GM19397 (cell line): ENCODE data around the gene TAF11.
"Not testable (repeated sequence)": the region's sequence is repeated elsewhere in the genome, so short reads cannot be mapped to it uniquely, and the experiment has no call there.

ENCODE experiments used
- ATAC-seq: cut with Tn5 transposase; IDR thresholded peaks from one replicate; pipeline ENCODE4 v1.9.1; 2021; ENCODE audit warnings: mild to moderate bottlenecking, moderate library complexity; ENCODE audit not compliant: unreplicated experiment

Gene TAF11, protein sequence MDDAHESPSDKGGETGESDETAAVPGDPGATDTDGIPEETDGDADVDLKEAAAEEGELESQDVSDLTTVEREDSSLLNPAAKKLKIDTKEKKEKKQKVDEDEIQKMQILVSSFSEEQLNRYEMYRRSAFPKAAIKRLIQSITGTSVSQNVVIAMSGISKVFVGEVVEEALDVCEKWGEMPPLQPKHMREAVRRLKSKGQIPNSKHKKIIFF

DNA sequence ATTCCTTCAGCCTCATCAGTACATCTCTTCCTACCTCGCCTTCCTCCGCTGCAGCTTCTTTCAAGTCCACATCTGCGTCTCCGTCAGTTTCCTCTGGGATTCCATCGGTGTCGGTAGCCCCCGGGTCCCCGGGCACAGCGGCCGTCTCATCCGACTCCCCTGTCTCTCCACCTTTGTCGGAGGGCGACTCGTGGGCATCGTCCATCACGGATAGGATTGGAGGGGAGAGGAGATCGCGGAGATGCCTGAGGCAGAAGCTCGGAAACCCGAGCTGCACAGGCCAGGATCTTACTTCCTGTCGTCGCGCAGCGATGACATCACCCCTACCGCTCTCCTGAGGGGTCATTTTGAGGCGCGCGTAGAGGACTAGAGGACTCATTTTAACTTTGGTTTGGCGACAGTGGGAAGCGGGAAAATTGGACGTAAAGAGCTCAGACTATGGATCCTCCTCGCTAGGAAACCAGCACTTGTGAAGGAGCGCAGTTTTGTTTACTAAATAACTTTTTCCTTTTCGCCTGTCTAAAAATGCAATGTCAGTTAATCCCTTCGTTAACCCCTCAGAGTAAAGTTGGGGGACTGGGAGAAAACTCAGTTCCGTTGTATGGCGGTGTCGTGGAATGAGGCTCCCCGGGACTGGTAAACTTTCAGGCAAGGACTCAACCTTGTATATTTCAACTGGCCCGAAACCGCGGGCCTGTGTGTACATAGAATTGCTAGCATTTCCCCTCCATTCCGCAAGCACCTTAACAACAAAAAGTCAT, at the start of gene TAF11:
Gene TAF11 (minus strand): TSS at position 290 of the 761 bp plus-strand sequence. CDS start 85 bp downstream, at position 205.
- ATAC-seq = peak; percentile 75

DNA sequence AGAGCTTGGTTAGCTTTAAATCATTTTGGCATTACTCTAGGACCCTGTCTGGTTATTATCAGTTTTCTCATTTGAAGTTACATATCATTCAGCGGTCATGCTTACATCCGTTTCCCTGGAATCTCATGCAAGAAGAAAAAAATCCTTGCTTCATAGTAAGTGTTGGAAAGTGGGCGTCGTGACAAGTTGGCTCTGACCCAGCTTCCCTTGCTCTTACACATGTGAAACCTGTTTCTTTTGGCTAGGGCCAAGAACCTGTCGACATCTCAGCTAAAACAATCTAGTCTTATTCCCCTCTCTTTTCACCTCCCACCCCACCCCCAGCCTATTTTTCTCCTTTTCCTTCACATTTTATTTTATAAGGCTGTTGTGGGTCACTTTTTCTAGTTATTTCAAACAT, 46.7 kb upstream of the TAF11 start:
- ATAC-seq = no peak

DNA sequence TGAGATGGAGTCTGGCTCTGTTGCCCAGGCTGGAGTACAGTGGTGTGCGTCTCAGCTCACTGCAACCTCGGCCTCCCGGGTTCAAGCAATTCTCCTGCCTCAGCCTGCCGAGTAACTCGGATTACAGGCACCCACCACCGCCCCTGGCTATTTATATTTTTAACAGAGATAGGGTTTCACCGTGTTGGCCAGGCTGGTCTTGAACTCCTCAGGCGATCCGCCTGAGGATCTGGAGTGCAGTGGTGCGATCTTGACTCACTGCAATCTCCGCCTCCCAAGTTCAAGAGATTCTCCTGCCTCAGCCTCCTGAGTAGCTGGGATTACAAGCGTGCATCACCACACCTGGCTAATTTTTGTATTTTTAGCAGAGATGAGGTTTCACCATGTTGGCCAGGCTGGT, 44.4 kb upstream of the TAF11 start:
- ATAC-seq = not testable (repeated sequence)

DNA sequence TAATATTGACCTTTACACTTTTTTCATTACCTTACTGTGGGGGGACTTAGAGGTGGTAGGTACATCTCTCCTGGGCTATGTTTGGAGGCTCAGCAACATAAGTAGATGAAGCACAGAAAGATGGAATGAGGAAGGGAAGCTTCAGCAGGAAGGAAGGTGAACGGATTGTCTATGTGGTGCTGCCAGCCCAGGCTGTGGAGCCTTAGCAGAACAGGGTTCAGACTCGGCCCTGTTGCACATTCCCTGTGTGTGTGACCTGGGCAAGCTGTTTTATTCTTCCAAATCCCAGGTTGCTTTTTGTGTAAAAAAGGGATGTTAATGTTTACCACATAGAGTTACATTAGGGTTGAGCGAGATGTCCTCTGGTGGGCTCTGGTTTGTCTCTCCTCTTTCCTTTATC, 42.4 kb upstream of the TAF11 start:
- no peak for ATAC-seq

DNA sequence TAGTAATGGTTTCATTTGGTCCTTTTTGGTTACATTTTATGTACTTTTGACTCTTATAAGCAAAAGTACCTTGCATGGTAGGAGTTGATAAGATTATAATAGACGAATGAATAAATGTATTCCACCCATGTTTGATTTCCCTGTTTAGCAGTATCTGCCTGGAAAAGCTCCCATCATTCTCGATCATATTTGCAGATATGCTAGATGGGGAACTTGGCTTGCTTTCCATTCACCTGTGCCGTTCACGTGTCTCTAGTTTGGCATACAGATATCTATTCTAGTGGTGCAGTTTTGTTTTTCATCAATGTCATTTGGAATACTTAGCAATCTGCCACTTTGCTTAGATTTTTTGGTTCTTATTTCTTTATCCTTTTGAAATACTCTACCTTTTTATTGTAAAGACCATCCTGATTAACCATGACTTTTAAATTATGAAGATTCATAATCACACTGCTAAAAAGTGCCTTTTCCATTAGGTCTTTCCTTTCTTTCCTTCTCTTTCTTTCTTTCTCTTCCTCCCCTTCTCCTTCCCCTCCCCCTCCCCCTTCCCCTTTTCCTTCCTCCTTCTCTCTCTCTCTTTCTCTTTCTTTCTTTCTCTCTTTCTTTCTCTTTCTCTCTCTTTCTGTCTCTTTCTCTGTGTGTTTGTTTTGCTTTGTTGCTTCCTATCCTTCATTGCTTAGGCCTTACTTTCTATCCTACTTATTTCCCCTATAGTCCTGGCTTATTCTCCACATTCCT, 41.6 kb upstream of the TAF11 start:
- ATAC-seq = no peak

DNA sequence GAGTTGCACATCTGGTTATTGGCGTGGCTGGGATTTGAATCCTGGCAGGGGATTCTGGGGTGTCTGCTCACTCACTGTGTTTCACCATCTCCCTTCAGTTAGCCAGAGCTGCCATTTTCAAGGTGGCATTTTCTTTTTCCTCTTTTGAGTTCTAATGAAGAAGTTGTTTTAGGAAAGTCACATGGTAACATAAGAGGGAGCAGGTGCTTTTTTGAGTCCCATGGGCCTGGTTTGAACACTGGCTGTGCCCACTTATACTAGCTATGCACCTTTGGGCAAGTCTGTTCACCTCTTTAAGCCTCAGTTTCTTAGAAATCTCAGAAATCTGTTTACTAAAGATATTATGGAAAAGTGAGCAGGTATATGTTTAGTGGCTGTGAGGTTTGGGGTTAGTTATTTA, 40.9 kb upstream of the TAF11 start:
- no peak for ATAC-seq

DNA sequence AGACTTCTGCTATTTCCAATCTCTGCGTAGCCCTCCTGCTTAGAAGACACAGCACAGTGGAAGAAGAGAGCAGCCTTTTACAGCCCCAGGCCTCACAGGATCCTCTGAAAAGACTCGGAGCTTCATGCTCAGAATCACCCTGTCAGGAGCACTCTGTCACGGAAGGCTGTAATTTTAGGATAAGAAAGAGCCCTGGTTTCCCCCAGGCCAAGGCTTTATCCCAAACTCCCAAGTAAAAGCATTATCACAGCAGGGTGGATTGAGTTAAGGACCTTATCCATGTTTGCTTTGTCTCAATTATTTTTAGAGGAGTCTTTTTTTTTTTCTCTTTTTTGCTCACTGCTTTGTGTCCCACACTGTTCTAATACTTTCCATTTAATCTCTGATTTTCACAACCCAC, 40.4 kb upstream of the TAF11 start:
- no peak for ATAC-seq

DNA sequence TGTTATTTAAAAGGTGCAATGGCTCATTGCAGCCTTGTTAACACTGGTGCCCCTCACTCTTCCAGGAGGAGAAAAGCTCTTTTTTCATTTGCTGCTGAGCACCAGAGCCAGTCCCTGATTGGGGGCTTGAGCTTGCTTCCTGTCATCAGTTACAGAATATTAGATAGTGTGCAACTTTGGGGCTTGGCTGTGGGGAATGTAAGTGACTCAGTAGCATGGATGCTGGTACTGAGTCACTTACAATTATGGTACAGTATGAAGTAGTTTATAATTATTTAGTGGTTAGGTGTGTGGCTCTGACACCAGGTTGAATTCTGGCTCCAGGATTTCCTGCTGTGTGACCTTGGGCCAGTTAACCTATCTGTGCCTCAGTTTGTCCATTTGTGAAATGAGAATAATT, 38.8 kb upstream of the TAF11 start:
- no peak for ATAC-seq

DNA sequence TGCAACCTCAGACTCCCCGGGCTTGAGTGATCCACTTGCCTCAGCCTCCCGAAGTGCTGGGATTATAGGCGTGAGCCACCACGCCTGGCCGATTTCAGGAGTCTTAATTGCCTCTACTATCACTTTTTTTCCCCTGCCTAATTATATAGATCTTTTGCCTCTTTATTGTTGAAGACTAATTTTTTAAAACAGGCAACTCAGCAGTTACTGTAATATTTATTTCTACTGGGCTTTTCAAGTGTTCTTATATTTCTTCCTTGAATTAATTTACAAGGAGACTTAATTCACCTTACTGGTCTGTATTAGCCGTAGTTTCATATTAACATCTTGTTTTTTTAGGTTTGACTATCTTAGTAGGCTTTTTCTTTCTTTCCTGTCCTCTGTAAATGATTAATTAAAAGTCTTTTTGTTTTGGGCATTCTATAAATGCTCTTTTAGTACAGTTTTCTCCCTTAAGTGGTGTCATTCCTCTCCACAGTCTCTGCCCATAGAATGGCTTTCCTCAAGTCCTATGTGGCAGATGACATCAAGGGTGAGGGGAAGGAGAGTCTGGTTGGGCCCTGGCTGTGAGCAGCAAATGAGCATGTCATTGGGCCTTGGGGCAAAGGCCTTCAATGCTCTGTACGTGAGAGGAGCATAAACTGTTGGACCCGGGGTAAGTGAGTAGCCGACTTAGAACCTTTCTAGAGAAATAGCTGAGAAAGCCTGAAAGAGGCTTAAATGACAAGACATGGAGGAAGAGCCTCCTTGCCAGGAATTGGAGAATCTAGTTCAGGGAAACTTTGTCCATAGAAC, 37.2 kb upstream of the TAF11 start:
- no peak for ATAC-seq

DNA sequence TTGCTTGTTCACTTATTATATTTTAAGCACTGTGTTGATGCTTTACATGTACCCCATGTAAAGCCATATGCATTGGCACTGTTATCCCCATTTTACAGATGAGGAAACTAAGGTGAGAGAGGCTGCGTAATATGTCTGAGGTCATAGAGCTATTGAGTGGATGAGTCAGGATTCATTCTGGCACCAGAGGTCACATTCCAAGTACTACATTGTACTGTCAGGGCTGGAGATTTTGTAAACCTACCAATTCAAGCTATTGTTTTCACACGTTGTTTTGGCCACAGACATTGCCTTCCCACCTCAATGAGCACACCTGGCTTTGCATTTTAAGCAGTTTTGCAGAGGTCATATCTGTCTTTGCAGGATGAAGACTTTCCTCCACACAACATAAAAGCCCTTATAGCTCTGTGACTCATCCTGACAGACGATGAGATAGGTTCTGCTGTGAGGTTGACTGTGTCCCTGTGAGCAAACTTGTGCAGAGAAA, 34.4 kb upstream of the TAF11 start:
- no peak for ATAC-seq

DNA sequence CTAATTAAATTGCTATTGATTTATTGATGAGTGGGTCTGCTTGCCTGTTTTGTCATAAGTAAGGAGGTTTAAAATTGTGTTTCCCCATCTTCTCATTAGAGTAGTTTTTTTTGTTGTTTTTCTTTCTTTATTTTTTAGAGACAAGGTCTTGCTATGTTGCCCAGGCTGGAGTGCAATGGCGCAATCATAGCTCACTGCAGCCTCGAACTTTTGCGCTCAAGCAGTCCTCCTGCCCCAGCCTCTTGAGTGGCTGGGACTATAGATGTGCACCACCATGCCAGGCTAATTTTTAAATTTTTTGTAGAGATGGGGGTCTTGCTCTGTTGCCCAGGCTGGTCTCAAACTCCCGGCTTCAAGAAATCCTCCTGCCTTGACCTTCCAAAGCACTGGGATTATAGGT, 32.3 kb upstream of the TAF11 start:
- no peak for ATAC-seq

DNA sequence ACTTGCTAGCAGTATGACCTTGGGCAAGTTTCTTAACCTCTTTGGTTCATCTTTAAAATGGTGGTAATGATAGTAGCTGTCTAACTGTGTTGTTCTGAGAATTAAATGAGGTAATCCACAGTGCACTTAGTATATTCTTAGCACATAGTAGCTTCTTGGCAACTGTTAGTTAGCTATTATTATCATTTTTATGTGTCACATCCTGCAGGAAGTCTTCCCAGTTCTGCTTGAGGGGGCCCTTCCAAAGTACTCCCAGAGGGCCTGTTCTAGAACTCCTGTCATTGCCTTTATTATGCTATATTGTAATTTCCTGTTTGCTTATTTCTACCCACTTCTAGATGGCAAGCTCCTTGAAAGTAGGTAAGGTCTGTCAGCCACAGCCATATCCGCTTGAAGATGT, 31.8 kb upstream of the TAF11 start:
- ATAC-seq = no peak

DNA sequence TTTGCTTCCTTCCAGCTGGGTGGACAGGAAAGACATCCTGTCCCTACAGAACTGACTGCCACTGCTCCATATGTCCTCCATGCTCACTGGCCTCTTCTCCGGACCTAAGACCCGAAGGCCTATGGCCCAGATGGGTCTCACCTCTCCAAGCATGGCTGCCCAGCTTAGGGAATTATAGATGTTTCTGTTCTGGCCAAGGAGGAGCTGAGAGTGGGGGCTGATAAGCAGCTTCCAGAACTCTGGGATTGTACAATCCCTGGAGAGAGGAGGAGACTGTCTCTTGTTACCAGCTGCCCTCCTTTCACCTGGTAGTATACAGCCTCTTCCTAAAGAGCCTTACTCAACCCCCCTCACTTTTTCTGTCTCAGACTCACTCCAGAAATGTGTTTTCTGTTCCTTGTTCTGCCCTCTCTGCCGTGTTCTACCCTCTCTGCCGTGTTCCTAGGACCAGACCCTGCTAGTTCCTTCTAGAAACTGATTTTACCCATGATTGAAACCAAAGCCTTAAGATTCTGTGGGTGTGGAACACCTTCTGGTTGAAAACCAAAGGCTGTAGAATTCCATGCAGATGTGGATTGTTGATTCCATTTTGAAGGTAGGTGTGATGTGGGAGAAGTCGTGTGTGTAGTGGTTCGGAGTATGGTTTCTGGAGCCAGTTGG, 29.9 kb upstream of the TAF11 start:
- ATAC-seq = no peak

DNA sequence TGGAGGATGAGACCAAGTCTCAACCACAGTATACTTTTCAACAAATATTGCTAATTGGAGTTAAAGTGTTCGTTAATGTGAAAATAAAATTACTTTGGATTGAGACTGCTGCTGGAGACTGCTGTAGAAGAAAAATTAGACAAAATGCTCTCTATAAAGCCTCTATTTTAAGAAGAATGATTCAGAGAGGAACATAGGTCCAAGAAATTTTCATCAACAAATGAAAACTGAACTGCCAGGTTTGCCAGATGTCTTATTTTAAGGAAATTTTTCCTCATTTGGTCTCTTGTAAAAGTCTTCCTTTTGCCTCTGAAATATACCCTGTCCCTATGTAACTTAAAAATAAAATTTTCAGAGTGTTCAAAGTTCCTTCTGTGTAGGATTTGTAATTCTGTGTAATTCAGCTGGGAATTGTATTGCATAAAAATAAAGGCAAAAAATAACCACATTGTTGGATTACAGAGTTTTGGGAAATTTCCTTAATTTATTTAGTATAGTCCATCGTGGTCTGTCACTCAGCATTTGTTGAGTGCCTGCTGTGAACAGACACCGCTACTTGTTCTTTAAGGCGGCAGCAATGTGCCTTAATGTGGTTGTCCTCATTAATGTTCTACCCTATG, 28.6 kb upstream of the TAF11 start:
- no peak for ATAC-seq

DNA sequence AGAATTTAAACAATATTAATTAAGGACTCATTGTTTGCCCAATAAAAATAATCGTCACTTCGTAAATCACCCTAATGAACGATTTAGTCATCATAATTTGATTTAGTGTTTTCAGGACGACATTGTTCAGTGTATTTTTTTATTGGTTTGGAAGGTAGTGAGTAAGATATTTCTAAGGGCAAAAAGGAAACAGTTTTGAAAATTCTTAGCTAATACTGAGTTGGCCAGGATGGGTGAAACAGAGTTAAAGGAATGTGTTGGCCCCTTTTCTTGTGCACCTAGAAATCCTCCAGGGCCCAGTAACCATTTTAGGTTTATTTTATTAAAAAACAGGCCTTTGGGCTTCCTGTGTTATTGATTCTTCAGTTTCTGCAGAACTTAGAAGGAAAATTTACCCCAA, 26.5 kb upstream of the TAF11 start:
- no peak for ATAC-seq

DNA sequence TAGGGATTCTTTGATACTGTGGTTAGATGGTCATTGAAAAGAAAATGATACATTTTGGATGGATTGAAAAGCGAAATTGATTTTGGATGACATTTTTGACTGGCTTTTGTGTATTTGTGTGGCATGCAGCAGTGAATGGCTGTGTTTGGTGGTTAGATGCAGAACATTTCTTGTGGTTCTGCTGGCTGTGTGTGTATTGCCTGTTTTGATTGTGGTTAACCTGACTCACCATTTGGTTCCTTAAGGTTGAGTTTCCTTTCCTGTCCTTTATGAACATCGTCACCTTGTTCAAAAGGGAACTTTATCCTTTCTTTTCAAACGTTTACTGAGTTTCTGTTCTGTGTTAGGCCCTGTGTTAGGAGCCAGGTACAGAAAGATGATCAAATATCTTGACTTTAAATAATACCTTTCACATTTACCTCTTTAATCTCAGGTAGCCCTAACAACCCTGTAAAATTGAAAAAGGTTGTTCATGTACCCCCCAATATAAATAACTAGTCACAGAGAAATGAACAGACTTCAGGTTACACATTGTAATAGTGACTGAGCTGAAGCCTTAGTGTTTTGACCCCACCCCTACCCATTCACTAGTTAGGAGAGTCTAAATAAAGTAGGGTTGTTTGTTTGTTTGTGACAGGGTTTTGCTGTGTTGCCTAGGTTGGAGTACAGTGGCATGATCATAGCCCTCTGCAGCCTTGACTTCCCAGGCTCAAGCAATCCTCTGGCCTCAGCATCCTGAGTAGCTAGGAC, 25.0 kb upstream of the TAF11 start:
- no peak for ATAC-seq

DNA sequence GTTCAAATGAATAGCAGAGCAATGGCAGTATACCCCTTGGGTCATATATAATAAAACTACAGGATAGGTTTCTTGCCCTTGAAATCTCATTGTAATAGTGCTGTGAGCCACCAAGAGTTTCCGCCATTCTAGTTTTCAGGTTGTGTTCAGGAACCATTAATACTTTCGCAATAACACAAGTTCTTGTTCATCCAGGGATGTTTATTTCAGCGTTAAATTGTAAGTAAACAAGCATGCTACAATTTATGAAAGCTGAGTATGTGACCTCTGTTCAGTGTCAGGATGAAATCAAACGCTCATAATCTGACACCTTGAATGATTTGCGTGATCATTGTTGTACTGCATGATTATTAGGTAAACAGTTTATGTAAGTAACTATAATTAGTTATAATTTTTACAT, 24.0 kb upstream of the TAF11 start:
- ATAC-seq = no peak

DNA sequence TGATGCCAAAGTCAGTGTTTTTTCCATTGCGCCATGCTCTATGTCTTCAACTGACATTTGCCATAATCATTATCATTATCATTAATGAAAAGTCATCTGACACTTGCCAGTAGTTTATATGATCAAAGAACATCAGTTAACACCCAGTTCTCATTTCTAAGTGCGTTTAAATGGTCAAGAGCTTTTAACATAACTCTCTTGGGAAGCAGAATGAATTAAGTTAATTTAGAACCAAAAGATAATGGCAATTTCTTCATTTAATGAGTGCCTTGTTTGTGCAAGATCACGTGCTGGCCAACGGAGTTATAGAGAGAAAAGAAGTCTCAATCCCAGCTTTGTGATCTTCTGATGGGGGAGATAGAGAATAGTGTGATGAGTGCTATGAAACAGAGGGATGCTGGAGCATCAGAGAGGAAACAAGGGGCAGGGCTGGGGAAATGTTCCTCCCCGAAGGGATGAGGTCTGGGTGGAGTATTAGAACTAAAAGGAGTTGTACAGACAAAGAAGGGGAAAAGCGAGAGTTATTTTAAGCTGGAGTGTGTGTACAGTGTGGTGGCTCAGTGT, 21.6 kb upstream of the TAF11 start:
- no peak for ATAC-seq

DNA sequence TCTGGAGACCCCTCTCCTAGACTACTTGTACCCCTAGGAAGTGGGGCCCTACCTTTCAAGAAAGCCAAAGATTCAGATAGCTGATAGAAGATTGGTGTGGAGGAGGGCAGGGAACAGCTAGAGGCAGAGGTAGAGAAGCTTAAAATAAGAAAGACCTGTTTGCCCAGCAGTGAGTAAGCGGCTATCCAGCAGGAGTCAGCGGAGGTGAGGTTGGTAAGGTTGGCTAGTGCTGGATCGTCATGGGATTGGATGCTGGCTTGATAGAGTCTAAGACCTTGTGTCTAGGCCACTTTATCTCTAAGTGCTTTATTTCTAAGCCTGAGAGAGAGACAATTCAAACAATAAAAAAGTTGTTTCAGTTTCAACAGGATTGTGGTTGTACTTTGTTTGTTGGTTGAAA, 20.4 kb upstream of the TAF11 start:
- no peak for ATAC-seq
